Kidney epithelial cell (primary cell): Measurements from ENCODE around the gene SEMA4D. TPM values are rescaled to one million over a fixed set of nuclear protein-coding genes. Genes with fewer than 3 reads are reported as not detected.

Source experiments
- DNase-seq: peaks from one replicate; pipeline ENCODE4 v3.0.0-alpha.2; 2010; ENCODE audit warnings: low read depth
- H3K27me3 ChIP-seq: 2 replicates; pipeline ENCODE4 v1.6.0; 2011; ENCODE audit warnings: low read length; ENCODE audit not compliant: control insufficient read depth, insufficient read depth
- H3K36me3 ChIP-seq: 2 replicates; pipeline ENCODE4 v1.5.1; 2011; ENCODE audit warnings: low read length; ENCODE audit not compliant: control insufficient read depth, insufficient read depth
- H3K4me3 ChIP-seq: 2 replicates; pipeline ENCODE4 v1.5.1; 2011; ENCODE audit warnings: low read depth, mild to moderate bottlenecking, control low read depth, low read length
- CTCF ChIP-seq: IDR thresholded peaks from 2 replicates; pipeline ENCODE4 v1.5.1; 2011; ENCODE audit warnings: mild to moderate bottlenecking, moderate library complexity, low read length, control low read depth, inconsistent platforms; ENCODE audit not compliant: insufficient read depth, poor library complexity, severe bottlenecking
- total RNA-seq: library from RNA; depleted of rRNA; stranded (reverse); fragments of >200 nt; gene quantifications from 2 replicates; pipeline ENCODE4 v1.2.3, GENCODE V29; 2015

The SEMA4D gene
- total RNA-seq, 1 donor from 2014 or later = 30.7 TPM

GRCh38 chr9:89468281-89468960 lies 29.5 kb downstream of the SEMA4D start:
- H3K4me3 ChIP-seq = no peak overlapping the region
- no peaks in the 10 kb centered on the region for H3K27me3 ChIP-seq
- H3K36me3 ChIP-seq = no peaks in the 10 kb centered on the region
- TF ChIP-seq CTCF = no peak
- DNase-seq = no peak

- no peak for DNase-seq
Measured at GRCh38 chr9:89467278-89467625, 30.7 kb downstream of the SEMA4D start.

GRCh38 chr9:89466451-89467277 lies 31.2 kb downstream of the SEMA4D start:
- Histone ChIP-seq H3K36me3 (no peaks in the 10 kb centered on the region), H3K27me3 (no peaks in the 10 kb centered on the region), H3K4me3 (no peak overlapping the region)
- peak; percentile 80 for DNase-seq
- TF ChIP-seq CTCF = no peak

More at GRCh38 chr9:89467278-89467625, 30.7 kb downstream of the SEMA4D start:
- H3K4me3 ChIP-seq = no peak overlapping the region
- no peaks in the 10 kb centered on the region for H3K27me3 ChIP-seq
- no peak for TF ChIP-seq CTCF
- H3K36me3 ChIP-seq = no peaks in the 10 kb centered on the region

- no peaks in the 10 kb centered on the region for H3K27me3 ChIP-seq
- TF ChIP-seq CTCF = no peak
Measured at GRCh38 chr9:89465726-89466308, 32.1 kb downstream of the SEMA4D start.

GRCh38 chr9:89465001-89465451 lies 32.9 kb downstream of the SEMA4D start:
- no peaks in the 10 kb centered on the region for H3K36me3 ChIP-seq
- TF ChIP-seq CTCF = no peak
- H3K4me3 ChIP-seq = no peak overlapping the region
- no peaks in the 10 kb centered on the region for H3K27me3 ChIP-seq
- no peak for DNase-seq

More at GRCh38 chr9:89465726-89466308, 32.1 kb downstream of the SEMA4D start:
- DNase-seq = no peak
- H3K36me3 ChIP-seq = no peaks in the 10 kb centered on the region
- H3K4me3 ChIP-seq = no peak overlapping the region
